Measurements from ENCODE around the gene PRKAR1A. TPM values are rescaled to one million over a fixed set of nuclear protein-coding genes. Genes with fewer than 3 reads are reported as not detected.
"Not testable (repeated sequence)": the region's sequence is repeated elsewhere in the genome, so short reads cannot be mapped to it uniquely, and the experiment has no call there.

Gene PRKAR1A
- total RNA-seq, 1 donor, result 260 TPM

DNA sequence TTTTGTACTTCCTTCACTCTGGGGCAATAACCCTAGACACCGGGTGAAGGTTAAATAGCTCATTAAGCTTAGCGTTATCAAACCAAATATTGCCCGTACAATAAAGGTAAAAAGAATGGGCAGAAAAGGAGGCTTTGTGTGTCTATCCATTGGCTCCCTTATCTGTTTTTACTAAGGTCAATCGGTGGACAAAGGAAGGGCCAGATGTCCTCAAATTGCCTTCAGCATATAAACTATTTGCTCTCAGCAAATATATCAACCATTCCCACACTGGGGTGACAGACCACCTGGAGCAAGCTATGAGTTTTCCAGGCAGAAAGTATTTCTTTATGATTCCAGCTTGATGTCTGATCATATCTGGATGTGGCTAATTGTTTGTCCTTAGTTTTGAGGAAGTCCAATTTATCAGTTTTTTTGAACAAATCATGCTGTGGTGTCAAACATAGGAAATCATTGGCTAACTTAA, 29.6 kb upstream of the PRKAR1A start:
- DNase-seq (ENCODE audit: low read depth), result no peak
- TF ChIP-seq CTCF (IDR thresholded peaks at IDR 0.05; ENCODE audit: insufficient read depth, low read depth, low read length), result no peak
- H3K4me3 ChIP-seq (ENCODE audit: low read depth, low read length), result no peak overlapping the region

DNA sequence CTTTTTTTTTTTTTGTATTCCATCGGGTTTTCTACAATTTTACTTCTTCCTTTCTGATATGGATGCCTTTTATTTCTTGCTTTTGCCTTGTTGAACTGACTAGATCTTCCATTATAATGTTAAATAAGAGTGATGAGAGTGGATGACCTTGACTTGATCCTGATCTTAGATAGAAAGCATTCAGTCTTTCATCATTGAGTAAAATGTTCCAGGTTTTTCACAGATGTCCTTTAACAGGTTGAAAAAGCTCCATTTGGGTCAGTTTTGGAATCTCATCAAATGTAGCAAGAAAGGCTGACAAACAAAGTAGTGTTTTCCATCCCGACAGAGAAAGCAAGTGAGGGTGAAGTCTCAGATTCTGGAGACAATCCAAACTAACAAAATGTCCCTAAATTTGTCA, 27.8 kb upstream of the PRKAR1A start:
- DNase-seq (ENCODE audit: low read depth), result no peak
- no peak for TF ChIP-seq CTCF (IDR thresholded peaks at IDR 0.05; ENCODE audit: insufficient read depth, low read depth, low read length)
- no peak overlapping the region for H3K4me3 ChIP-seq (ENCODE audit: low read depth, low read length)

- TF ChIP-seq CTCF (IDR thresholded peaks at IDR 0.05; ENCODE audit: insufficient read depth, low read depth, low read length), result no peak
- no peak for DNase-seq (ENCODE audit: low read depth)
- no peak overlapping the region for H3K4me3 ChIP-seq (ENCODE audit: low read depth, low read length)
These were observed 22.3 kb upstream of the PRKAR1A start for GRCh38 chr17:68489919-68490318.

DNA sequence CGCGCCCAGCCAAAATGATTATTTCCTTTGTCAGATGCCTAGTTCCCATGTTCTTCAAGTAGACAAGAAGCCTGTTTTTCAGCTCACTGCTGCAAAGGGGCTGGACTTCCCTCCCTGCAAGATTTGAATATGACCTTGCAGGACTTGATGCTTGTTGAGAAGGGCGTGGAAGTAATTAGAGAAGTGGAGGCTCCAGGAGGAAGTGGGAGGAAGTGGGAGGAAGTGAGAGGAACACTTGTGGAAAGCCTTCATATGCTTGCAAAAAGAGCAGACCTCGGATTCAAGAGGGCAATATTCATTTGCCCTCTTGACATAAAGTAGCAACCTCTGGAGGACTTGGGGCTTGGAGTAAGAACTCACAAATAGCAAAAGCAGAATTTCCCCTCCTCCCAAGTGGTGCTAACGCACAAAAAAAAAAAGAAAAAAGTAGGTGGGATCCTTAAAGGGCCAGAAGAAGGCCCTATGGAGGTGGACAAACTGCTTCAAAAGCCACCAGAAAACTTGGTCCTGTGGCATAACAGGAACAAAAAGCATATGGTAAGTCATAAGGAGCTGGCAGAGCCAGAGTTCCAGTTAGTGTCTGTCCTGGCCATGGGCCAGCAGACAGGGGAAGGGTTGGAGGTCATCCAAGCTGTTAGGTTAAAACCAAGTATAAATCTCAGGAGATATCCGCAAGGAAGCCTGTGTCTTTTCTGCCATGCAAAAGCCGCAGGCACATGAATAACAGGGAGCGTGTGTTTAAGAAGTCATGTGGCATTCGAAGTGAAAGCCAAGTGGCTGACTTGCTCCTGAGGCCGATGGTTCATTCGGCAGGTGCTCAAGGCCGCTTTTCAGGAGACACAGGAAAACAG, 20.6 kb upstream of the PRKAR1A start:
- H3K4me3 ChIP-seq (ENCODE audit: low read depth, low read length), result no peak overlapping the region
- DNase-seq (ENCODE audit: low read depth), result peak; percentile 73
- no peak for TF ChIP-seq CTCF (IDR thresholded peaks at IDR 0.05; ENCODE audit: insufficient read depth, low read depth, low read length)

DNA sequence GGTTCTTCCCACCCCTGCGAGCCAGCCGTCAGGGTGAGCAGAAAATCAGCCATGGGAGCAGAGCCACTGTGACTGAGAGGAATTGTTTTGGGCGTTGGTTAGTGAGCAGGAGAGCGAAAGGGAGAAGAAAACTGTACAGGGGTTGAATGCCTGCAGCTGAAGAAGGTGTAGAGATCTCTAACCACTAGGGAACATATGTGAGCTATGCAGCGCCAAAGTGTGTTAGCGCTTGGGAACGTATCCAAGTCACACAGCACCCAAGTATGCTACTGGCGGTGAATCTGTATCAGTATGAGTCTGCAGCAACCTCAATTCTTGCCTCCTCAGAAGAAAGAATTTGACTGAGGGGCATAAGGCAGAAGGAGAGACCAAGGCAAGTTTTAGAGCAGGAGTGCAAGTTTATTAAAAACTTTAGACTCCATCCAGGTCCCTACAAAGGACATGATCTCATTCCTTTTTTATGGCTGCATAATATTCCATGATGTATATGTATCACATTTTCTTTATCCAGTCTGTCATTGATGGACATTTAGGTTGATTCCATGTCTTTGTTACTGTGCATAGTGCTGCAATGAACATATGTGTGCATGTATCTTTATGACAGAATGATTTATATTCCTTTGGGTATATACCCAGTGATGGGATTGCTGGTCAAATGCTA, 19.7 kb upstream of the PRKAR1A start:
- H3K4me3 ChIP-seq (ENCODE audit: low read depth, low read length); DNase-seq (ENCODE audit: low read depth): not testable (repeated sequence)

- H3K4me3 ChIP-seq (ENCODE audit: low read depth, low read length), result no peak overlapping the region
- DNase-seq (ENCODE audit: low read depth), result no peak
- TF ChIP-seq CTCF (IDR thresholded peaks at IDR 0.05; ENCODE audit: insufficient read depth, low read depth, low read length), result no peak
These were observed 17.1 kb upstream of the PRKAR1A start for GRCh38 chr17:68495081-68495480.

DNA sequence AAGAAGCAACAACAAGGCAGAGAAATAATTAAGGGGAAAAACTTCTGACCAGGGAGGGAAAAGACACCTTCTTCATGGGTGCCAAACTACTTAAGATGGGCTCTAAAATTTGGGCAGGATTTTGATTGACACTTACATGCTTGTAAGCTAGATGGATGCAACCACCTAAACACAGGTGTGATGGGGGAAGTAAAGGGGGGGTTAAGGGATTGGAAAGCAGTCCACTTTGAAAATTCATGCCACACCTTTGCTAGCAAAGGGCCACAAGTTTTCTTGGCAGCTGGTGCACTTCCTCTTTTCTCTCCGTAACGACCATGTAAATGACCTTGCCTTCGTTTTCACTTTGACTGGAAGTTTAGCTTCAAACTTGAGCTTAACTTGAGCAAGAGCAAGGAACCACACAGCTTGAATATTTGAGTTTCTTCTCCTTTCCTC, 14.3 kb upstream of the PRKAR1A start:
- no peak overlapping the region for H3K4me3 ChIP-seq (ENCODE audit: low read depth, low read length)
- TF ChIP-seq CTCF (IDR thresholded peaks at IDR 0.05; ENCODE audit: insufficient read depth, low read depth, low read length), result no peak
- no peak for DNase-seq (ENCODE audit: low read depth)
